ENCODE data around the gene FREM1.

DNA sequence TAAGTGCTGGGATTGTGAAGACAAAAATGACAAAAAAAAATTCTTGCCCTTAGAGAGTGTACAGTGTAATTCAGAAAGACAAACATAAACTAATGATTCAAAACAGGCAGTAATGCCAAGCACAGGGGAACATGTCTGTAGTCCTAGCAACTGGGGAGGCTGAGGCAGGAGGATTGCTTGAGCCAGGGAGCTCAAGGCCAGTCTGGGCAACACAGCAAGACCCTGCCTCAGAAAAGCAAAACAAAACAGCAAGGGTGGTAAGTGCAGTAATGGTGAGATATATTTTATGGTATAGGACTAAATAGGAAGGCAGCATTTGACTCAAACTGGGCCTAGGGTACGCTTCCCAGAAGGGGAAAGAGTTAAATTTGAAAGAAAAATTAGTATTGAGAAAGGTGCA is 18.9 kb downstream of the FREM1 start:
- TF ChIP-seq, protein P1, sequence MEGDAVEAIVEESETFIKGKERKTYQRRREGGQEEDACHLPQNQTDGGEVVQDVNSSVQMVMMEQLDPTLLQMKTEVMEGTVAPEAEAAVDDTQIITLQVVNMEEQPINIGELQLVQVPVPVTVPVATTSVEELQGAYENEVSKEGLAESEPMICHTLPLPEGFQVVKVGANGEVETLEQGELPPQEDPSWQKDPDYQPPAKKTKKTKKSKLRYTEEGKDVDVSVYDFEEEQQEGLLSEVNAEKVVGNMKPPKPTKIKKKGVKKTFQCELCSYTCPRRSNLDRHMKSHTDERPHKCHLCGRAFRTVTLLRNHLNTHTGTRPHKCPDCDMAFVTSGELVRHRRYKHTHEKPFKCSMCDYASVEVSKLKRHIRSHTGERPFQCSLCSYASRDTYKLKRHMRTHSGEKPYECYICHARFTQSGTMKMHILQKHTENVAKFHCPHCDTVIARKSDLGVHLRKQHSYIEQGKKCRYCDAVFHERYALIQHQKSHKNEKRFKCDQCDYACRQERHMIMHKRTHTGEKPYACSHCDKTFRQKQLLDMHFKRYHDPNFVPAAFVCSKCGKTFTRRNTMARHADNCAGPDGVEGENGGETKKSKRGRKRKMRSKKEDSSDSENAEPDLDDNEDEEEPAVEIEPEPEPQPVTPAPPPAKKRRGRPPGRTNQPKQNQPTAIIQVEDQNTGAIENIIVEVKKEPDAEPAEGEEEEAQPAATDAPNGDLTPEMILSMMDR (IDR thresholded peaks at IDR 0.05): no peak
- TF ChIP-seq POLR2A (IDR thresholded peaks at IDR 0.05): no peak
